ENCODE data around the gene PCDHB6.
"Not testable (repeated sequence)": the region's sequence is repeated elsewhere in the genome, so short reads cannot be mapped to it uniquely, and the experiment has no call there.

PCDHB6 gene

GRCh38 chr5:141172381-141173204 is 22.7 kb downstream of the PCDHB6 start, which contains the start of gene PCDHB7:
TSS of gene PCDHB7 (plus strand) at chr5:141172644. CDS start at chr5:141172836, 192 bp downstream.
- no peak for DNase-seq (ENCODE audit: low read depth)

GRCh38 chr5:141174291-141175104 is 24.6 kb downstream of the PCDHB6 start:
- DNase-seq (ENCODE audit: low read depth): not testable (repeated sequence)

GRCh38 chr5:141175933-141176332 is 26.1 kb downstream of the PCDHB6 start:
- no peak for DNase-seq (ENCODE audit: low read depth)

- not testable (repeated sequence) for DNase-seq (ENCODE audit: low read depth)
These were observed 27.8 kb downstream of the PCDHB6 start, which contains the start of gene PCDHB8 for GRCh38 chr5:141177577-141178191. TSS of gene PCDHB8 (plus strand) at chr5:141177790. CDS start at chr5:141178035, 245 bp downstream.

- not testable (repeated sequence) for DNase-seq (ENCODE audit: low read depth)
These were observed 29.5 kb downstream of the PCDHB6 start for GRCh38 chr5:141179371-141179770.

- DNase-seq (ENCODE audit: low read depth): not testable (repeated sequence)
These were observed 30.0 kb downstream of the PCDHB6 start for GRCh38 chr5:141179876-141180275.

- DNase-seq (ENCODE audit: low read depth): no peak
These were observed 30.5 kb downstream of the PCDHB6 start for GRCh38 chr5:141180313-141180712.

GRCh38 chr5:141182248-141182647 is 32.4 kb downstream of the PCDHB6 start, which contains the start of gene PCDHB16:
TSS of gene PCDHB16 (plus strand) at chr5:141182387. CDS start at chr5:141182560, 173 bp downstream.
- DNase-seq (ENCODE audit: low read depth): no peak

- DNase-seq (ENCODE audit: low read depth): not testable (repeated sequence)
These were observed 34.4 kb downstream of the PCDHB6 start for GRCh38 chr5:141184117-141184855.

GRCh38 chr5:141186897-141187512 is 37.1 kb downstream of the PCDHB6 start, which contains the start of gene PCDHB9:
TSS of gene PCDHB9 (plus strand) at chr5:141187161. CDS start at chr5:141187319, 158 bp downstream.
- DNase-seq (ENCODE audit: low read depth): no peak

- DNase-seq (ENCODE audit: low read depth): not testable (repeated sequence)
These were observed 38.8 kb downstream of the PCDHB6 start for GRCh38 chr5:141188682-141189081.

- not testable (repeated sequence) for DNase-seq (ENCODE audit: low read depth)
These were observed 39.3 kb downstream of the PCDHB6 start for GRCh38 chr5:141189131-141189530.

- DNase-seq (ENCODE audit: low read depth): no peak
These were observed 42.4 kb downstream of the PCDHB6 start, which contains the start of gene PCDHB10 for GRCh38 chr5:141192110-141192725. TSS of gene PCDHB10 (plus strand) at chr5:141192353. CDS start at chr5:141192553, 200 bp downstream.

- not testable (repeated sequence) for DNase-seq (ENCODE audit: low read depth)
These were observed 44.5 kb downstream of the PCDHB6 start for GRCh38 chr5:141194332-141194731.

- no peak for DNase-seq (ENCODE audit: low read depth)
These were observed 46.5 kb downstream of the PCDHB6 start for GRCh38 chr5:141196363-141196762.

- DNase-seq (ENCODE audit: low read depth): no peak
These were observed 49.7 kb downstream of the PCDHB6 start, which contains the start of gene PCDHB11 for GRCh38 chr5:141199359-141200235. TSS of gene PCDHB11 (plus strand) at chr5:141199627. CDS start at chr5:141199775, 148 bp downstream.

GRCh38 chr5:141201126-141201525 is 51.3 kb downstream of the PCDHB6 start:
- DNase-seq (ENCODE audit: low read depth): not testable (repeated sequence)

GRCh38 chr5:141201646-141202045 is 51.8 kb downstream of the PCDHB6 start:
- DNase-seq (ENCODE audit: low read depth): not testable (repeated sequence)
